ENCODE measurements around the gene NIPAL3. TPM values are rescaled to one million over a fixed set of nuclear protein-coding genes. Genes with fewer than 3 reads are reported as not detected.

NIPAL3 gene
- total RNA-seq, 4 donors from 2014 or later, result 34.8 to 55.8 (median 46.8) TPM

DNA sequence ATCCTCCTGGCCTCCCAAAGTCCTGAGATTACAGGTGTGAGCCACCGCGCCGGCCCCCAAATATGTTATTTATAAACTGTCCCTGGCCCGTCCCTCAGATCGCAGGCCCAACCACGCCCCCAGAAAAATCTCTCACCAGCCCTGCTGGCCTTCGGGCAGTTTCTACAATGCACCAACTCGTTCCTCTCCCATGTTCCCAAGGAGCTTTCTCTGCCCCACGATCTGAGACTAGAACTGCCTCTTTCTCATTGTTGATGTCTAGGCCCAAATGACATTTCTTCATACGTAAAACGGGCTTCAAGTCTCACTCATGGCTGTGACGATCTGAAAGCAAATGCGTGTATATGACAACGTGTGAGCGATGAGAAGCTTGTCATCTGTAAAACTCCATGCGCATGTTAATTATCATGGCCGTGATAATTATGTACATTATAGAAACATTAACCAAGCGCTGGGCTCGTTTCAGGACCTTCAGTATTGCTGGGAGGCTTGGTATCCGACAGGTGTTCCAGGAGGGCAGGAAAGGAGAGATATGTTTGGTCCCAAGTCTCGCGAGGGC, 748 bp upstream of the NIPAL3 start:
- Histone ChIP-seq H3K4me1 (peaks cover 16 to 73% (median 54%) of the 10 kb centered on the region in 4 donors), H3K36me3 (no peaks in the 10 kb centered on the region), H3K27ac (peak overlapping the region; percentile 83 to 89 (median 86)), H3K9me3 (no peaks in the 10 kb centered on the region), H3K4me3 (peak overlapping the region in 3 of 4 donors; percentile 54 to 68 (median 58)), H3K27me3 (no peaks in the 10 kb centered on the region)
- intact Hi-C loops (cut with DNase I; ENCODE audit: low total_unique reads), result no loop called here
- DNase-seq, result no peak
- in situ Hi-C loops (cut with MboI; ENCODE audit: low pct_ligation_motif_present in 1 of 4, low pct_unique_long_range_greater_than_20kb in 1 of 4, low sequenced_read_pairs in 3 of 4), result loop anchor here in 1 of 4 donors (10.0 kb wide), 1 partner anchor 170 kb away; no protein-coding TSS in a partner anchor
- TF ChIP-seq EP300 (IDR thresholded peaks at IDR 0.05; ENCODE audit: low read depth) (no peak), POLR2AphosphoS5 (IDR thresholded peaks at IDR 0.05) (no peak)
- TF ChIP-seq, protein P1, sequence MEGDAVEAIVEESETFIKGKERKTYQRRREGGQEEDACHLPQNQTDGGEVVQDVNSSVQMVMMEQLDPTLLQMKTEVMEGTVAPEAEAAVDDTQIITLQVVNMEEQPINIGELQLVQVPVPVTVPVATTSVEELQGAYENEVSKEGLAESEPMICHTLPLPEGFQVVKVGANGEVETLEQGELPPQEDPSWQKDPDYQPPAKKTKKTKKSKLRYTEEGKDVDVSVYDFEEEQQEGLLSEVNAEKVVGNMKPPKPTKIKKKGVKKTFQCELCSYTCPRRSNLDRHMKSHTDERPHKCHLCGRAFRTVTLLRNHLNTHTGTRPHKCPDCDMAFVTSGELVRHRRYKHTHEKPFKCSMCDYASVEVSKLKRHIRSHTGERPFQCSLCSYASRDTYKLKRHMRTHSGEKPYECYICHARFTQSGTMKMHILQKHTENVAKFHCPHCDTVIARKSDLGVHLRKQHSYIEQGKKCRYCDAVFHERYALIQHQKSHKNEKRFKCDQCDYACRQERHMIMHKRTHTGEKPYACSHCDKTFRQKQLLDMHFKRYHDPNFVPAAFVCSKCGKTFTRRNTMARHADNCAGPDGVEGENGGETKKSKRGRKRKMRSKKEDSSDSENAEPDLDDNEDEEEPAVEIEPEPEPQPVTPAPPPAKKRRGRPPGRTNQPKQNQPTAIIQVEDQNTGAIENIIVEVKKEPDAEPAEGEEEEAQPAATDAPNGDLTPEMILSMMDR (IDR thresholded peaks at IDR 0.05), result no peak
- WGBS, 2 donors (ENCODE audit: low coverage in 1 of 2), result 26 to 57% methylated on average over 11 to 22 of the region's 22 CpGs

DNA sequence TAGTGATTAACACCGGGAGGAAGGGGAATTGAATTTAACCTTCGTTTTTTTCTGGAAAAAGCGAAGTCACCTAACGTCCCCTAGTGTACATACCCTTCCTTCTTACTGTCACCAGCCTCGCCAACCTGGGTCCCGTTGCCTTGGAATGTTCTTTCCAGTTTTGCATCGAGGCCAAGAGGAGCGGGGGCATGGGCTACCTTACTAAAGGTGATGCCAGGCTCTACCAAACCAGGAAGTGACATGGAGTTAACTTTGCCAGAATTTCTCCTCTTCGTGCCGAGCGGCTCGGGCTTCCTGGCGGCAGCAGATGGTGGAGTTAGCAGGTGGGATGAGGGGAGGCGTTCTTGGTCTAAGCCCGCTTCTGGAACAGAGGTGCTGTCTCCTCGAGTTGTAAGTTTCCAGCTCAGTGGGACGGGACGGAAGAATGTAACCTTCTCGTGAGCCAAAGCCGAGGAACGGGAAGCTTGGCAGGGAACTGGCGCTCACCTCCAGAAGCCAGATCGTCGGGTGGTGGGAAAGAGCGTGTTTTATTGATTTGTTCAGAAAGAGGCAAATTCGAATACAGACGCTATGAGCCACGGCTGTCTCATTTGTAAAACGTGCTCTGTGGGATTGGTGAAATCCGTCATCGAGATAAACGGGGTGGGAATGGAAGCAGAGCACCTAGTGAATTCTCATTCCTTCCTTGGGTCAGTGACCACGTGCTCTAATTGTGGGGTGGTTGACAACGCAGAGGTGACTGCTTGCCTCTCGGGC, 486 bp downstream of the NIPAL3 start:
- peaks cover 0 to 5% (median 0%) of the 10 kb centered on the region in 4 donors for H3K36me3 ChIP-seq
- no peak for TF ChIP-seq EP300 (IDR thresholded peaks at IDR 0.05; ENCODE audit: low read depth)
- TF ChIP-seq, protein P1 (IDR thresholded peaks at IDR 0.05), result no peak
- TF ChIP-seq POLR2AphosphoS5 (IDR thresholded peaks at IDR 0.05), result no peak
- TF ChIP-seq POLR2A (IDR thresholded peaks at IDR 0.05), result no peak
- peaks cover 16 to 71% (median 53%) of the 10 kb centered on the region in 4 donors for H3K4me1 ChIP-seq
- DNase-seq, result no peak
- intact Hi-C loops (cut with DNase I; ENCODE audit: low total_unique reads), result no loop called here
- H3K9me3 ChIP-seq, result no peaks in the 10 kb centered on the region
- H3K4me3 ChIP-seq, result peak overlapping the region; percentile 47 to 68 (median 56)
- in situ Hi-C loops (cut with MboI; ENCODE audit: low pct_ligation_motif_present in 1 of 4, low pct_unique_long_range_greater_than_20kb in 1 of 4, low sequenced_read_pairs in 3 of 4), result loop anchor here in 1 of 4 donors (10.0 kb wide), 1 partner anchor 169 kb away; no protein-coding TSS in a partner anchor
- no peaks in the 10 kb centered on the region for H3K27me3 ChIP-seq
- peak overlapping the region; percentile 83 to 89 (median 86) for H3K27ac ChIP-seq
- WGBS, 2 donors (ENCODE audit: low coverage in 1 of 2), result 2 to 4% methylated on average over 11 to 35 of the region's 35 CpGs

DNA sequence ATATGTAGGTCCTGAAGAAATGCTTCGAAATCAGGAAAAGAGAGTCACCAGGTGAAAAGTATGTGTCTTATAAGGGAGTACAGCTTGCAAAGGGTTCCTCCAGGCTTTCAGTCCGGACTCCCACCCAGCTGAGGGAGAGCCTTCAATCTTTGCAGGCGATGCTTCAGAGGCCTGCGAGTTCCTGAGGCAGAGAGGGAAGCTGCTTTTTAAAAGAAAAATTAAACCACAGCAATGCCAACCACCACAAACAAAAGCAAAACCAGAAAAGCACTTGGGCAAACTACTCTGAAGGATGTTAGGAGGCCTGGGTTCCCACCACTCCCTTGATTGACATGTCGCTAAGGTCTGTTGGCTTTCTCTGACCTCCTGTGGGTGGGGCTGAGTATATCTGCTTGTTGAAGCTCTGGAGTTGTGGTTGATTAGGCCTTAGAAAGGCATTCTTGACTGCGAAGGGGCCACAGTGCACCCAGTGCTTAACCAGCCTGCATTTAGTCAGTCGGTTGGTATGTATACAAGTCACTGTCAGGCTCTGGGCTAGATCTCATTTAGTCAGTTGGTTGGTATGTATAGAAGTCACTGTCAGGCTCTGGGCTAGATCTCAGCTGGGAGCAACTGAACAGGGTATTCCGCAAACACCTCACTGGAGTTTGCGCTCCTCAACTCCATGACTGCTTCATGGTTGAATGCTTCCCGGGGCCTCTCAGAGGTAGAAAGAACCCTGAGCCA, 1.2 kb downstream of the NIPAL3 start:
- TF ChIP-seq, protein P1 (IDR thresholded peaks at IDR 0.05), result peak in 1 of 5 experiments; percentile 16
- TF ChIP-seq POLR2AphosphoS5 (IDR thresholded peaks at IDR 0.05) (peak in 2 of 3 donors; percentile 11 to 31), EP300 (IDR thresholded peaks at IDR 0.05; ENCODE audit: low read depth) (no peak), POLR2A (IDR thresholded peaks at IDR 0.05) (peak; percentile 9)
- in situ Hi-C loops (cut with MboI; ENCODE audit: low pct_ligation_motif_present in 1 of 4, low pct_unique_long_range_greater_than_20kb in 1 of 4, low sequenced_read_pairs in 3 of 4) (loop anchor here in 1 of 4 donors (10.0 kb wide), 1 partner anchor 168 kb away; no protein-coding TSS in a partner anchor), intact Hi-C loops (cut with DNase I; ENCODE audit: low total_unique reads) (no loop called here)
- DNase-seq, result peak; percentile 55
- Histone ChIP-seq H3K27me3 (no peaks in the 10 kb centered on the region), H3K4me1 (peaks cover 16 to 64% (median 50%) of the 10 kb centered on the region in 4 donors), H3K4me3 (peak overlapping the region in 3 of 4 donors; percentile 54 to 68 (median 58)), H3K9me3 (no peaks in the 10 kb centered on the region), H3K36me3 (peaks cover 0 to 12% (median 0%) of the 10 kb centered on the region in 4 donors), H3K27ac (peak overlapping the region; percentile 83 to 89 (median 86))
- 37 to 43% methylated on average over 1 to 10 of the region's 10 CpGs for WGBS, 2 donors (ENCODE audit: low coverage in 1 of 2)
